ENCODE measurements around the gene AOC2.

- TF ChIP-seq E2F8 (IDR thresholded peaks at IDR 0.05; ENCODE audit: low read depth, partially characterized antibody) (no peak), EZH2 (IDR thresholded peaks at IDR 0.05; ENCODE audit: borderline replicate concordance, control insufficient read depth, low read depth, low read length) (no peak), CREM (IDR thresholded peaks at IDR 0.05; ENCODE audit: low read depth) (no peak), ZNF24 (IDR thresholded peaks at IDR 0.05) (no peak), SP1 (IDR thresholded peaks at IDR 0.05; ENCODE audit: low read depth, low read length) (no peak), CTCF (IDR thresholded peaks at IDR 0.05 in 2 of 3, conservative IDR thresholded peaks at IDR 0.05 in 1 of 3; ENCODE audit: control insufficient read depth in 2 of 3, extremely low read depth in 1 of 3, insufficient read depth in 1 of 3, low read depth in 3 of 3, low read length in 3 of 3) (no peak), FOXM1 (IDR thresholded peaks at IDR 0.05; ENCODE audit: low read depth, low read length) (no peak)
These were observed at the start of gene AOC2 for GRCh38 chr17:42844271-42844670.

All from GM12878 (cell line).